NCI-H1417 (cell line): Measurements from ENCODE around the gene LYPD6B.

ENCODE experiments used
- DNase-seq, 3 experiments: peaks; one replicate each; lab custom pipeline; 2025; lab: John Stamatoyannopoulos, UW

The LYPD6B gene

DNA sequence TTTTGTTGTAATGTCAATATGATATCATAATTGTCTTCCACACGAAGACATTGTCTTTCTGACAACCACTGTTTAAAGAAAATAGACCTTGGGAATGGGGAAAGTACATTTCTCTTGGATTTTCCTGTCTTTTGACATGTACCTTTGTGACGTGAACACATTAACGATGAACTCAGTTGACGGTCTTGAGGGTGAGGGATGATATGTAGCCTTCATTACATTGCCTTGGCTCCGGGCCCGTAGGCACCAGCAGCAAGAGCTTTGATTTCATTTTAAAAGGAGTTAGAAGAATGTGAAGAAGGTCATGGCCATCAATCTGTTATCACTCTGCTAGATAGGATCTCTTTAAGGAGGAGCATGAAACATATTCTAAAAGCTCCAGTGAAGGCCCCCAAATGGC is 80.9 kb downstream of the LYPD6B start:
- peak in 1 of 3 experiments; percentile 29 for DNase-seq

DNA sequence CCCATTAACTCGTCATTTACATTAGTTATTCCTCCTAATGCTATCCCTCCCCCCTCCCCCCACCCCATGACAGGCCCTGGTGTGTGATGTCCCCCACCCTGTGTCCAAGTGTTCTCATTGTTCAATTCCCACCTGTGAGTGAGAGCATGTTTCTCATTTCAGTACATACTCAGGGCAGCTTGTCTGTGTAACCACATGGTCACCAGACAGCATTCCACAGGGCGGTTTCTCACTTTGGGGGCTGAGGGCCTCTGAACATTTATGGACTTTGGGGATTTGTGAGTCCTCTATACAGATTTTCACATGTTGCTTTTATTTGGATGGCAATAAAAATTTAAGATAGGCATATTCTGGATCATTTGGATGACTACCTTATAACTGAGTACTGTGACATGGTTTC is 84.0 kb downstream of the LYPD6B start:
- DNase-seq: no peak

DNA sequence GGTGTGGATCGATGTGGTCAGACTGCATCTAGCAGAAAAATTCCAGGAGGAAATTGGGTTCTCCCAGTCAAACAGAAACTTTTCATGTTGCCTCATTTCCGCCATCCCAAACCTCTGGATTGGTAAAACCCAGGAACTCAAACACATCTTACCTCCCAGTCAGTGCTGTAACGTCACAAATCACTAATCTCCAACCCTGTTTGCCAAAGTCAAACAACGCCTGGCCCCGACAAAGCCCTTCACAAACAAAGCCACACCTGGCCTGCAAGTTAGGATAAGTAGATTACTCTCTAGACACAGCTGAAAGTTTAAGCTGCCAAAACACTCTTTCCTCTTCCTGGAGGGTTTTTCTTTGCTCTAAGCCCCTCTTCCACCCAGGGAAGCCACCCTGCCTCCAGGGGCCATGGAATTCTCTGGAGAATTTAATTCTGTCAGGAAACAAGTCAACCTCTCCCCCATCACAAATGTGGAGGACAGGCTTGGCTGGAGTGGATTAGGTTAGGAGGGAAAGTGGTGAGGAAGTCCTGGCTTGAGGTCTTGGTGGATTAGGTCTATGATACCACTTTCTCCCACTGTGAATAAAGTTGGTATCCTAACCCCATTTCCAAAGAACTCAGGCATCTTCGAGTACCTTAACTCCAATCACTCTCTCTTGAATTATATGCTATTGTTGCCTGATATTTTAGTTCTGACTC is 86.7 kb downstream of the LYPD6B start:
- DNase-seq: peak in 2 of 3 experiments; percentile 37 to 66

- no peak for DNase-seq
Observed at GRCh38 chr2:149129433-149129832, 90.9 kb downstream of the LYPD6B start.

DNA sequence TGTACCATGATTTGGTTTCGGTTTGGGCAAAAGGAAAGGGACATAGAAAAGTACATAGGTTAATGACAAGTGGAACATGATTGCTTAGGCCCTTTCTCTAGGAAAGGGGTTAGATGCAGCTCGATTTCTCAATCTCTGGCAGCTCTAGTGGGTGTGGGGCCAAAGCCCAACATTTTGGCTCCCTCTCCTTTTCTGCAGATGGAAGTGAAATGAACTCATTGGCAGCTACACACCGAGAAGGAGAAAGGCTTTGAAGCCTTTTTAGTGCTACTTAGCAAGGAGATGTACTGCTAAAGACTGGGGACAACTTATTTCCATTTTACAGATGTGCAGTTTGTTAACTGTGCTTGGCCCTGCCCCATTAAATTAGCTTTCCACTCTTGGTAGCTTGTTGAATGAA is 93.8 kb downstream of the LYPD6B start:
- no peak for DNase-seq

GRCh38 chr2:149132901-149133300 is 94.4 kb downstream of the LYPD6B start:
- no peak for DNase-seq

DNA sequence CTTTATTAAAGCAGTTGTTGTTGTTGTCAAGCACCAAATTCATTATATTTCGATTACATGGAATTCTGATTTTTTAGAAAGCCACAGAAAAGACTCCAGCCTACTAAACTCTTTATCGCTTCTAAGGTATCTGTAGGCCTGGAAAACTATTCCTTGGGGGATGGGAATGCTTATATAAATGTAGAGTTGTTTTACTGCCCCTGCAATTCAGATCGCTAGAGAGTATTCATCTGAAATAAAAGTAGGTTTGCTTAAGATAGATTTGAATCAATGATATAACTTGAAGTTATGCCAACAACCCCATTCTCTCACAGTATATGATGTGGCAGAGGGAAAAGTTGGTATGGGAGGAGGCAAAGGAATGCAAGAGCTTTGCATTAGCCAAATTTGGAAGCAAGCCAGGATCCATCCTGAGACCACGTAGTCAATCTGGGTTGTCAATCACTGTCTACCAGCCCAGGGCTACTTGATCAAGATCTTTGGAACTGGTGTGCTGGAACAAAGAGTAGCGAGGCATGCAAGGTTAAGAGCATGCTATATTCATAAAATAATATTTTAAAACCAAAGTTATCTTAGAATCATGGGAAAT is 95.9 kb downstream of the LYPD6B start:
- no peak for DNase-seq

- no peak for DNase-seq
Observed at GRCh38 chr2:149136111-149136510, 97.6 kb downstream of the LYPD6B start.

GRCh38 chr2:149141046-149141445 is 102.5 kb downstream of the LYPD6B start:
- DNase-seq: no peak

GRCh38 chr2:149143734-149144133 is 105.2 kb downstream of the LYPD6B start:
- no peak for DNase-seq

- DNase-seq: no peak
Observed at GRCh38 chr2:149145314-149146295, 107.1 kb downstream of the LYPD6B start.

GRCh38 chr2:149146876-149147275 is 108.4 kb downstream of the LYPD6B start:
- DNase-seq: no peak

DNA sequence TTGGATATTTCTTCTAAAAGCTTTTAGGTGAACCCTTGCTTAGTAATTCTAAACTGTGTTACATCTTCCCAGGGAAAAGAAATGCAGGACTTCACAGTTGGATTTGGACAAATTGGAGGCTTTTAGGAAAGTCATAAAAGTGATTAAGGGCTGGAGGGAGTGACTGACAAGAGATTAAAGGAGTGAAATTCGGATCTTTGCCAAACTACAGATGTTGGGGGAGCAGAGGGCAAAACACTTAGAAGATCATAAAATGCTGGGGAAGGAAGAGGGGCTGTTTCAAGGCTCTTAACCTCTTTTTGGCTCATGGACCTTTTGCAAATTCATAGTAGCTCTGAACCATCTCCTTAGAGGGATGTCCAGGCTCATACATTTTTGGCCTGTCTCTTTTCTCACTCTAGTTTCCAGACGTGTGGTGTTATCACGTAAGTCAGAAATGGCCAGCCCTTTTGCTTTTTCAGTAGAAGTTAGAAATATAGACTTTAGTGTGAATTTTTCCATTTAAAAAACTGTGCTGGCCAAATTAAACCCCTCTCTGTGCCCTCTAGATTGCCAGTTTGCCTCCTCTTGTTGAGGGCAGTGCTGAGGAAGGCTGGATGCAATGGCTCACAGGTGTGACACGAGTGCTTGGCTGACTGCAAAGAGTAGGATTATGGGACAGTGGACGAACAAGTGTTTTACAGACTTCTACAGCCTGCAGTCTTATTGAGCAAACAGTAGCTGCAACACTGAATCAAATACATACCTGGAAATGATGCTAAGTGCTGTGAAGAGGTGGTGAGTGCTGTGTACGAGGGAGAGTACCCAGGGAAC is 109.9 kb downstream of the LYPD6B start:
- DNase-seq: no peak

DNA sequence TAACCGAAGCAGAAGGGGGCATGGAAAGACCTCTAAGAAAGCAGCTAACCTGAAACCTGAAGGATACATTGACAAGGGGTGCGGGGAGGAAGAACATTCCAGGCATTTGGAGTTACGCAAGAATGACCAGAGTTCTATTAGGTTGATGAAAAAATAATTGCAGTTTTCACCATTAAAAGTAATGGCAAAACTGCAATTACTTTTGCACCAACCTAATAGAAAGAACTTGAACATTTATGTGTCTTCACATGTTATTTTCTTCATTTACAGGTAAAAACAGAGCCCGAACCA is 110.5 kb downstream of the LYPD6B start:
- DNase-seq: no peak

GRCh38 chr2:149152469-149152953 is 114.0 kb downstream of the LYPD6B start:
- DNase-seq: no peak

DNA sequence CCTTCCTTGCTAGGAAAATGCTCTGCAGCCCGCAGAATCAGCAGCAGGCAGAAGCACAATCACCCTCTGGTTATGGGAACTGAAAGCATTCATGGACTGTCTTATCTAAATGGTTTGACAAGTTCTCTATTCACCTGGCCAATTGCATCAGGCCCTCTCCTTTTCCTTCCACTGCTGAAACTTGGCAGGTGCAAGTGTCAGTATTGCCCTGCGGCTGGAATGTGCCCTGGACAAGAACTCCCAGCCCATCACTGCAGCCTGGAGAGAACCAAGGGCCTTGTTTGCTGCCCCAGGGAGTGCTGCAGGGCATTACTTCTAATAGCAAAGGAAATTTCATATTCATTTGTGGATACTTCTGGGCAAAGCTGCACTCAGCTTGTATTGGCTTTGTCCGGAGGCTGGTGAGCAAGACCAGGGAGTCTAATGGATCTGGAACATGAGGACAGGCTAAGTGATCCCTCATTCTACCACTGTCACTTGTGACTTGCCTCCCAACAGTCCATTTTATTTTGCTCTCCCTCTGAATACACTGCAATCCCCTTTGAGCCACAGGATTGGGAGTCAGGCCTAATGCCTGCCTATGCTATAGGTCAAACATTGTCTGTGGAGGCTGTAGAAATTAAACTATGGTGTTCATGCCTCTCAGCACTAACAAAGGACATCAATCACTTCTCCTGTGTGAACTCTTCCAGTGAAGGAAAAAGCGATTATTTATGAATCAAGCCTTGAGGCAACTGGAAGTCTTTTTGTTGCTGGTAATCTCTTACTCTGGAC is 116.9 kb downstream of the LYPD6B start:
- no peak for DNase-seq

DNA sequence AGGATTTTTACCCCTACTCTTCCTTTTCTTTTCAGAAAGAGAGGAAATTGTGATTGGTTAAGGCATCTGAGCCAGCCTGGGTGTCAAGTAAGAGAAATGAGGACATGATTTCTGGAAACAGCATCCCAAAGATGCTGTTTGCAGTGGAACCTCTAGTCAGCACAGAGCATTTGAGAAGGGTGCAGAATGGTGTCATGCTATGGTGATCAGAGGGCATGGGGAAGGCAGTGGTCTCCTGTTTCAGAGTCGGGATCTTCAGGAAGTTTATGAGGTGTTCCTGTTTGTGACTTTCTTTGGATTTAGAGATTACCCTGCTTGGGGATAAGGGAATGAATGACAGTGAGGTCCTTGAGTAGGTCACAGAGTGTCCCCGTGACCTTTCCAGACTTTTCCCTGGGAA is 117.5 kb downstream of the LYPD6B start:
- no peak for DNase-seq

- no peak for DNase-seq
Observed at GRCh38 chr2:149156971-149157740, 118.7 kb downstream of the LYPD6B start.

GRCh38 chr2:149158957-149159356 is 120.5 kb downstream of the LYPD6B start:
- no peak for DNase-seq

DNA sequence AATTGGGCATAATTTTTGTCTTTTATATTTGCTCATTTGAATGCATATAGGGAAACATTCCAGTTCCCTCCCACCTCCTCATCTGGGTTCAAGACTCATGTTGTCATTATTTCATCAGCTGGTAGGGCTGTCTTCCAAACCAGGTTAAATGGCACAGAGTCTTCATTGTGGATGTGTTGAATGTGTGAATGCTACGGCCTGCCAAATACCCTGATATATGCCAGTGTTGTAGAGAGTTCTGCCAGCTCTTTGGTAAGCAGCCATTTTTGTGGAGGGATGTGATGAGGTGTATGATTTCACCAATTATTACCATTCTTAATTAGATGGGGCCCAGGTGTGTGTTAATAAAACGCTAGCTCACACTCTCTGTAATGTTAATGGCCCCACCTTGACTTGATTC is 121.7 kb downstream of the LYPD6B start:
- DNase-seq: no peak
